Esophagus muscularis mucosa (tissue), 4 donors: ENCODE measurements around the gene CA12. TPM values are rescaled to one million over a fixed set of nuclear protein-coding genes. Genes with fewer than 3 reads are reported as not detected.
"Not testable (repeated sequence)": the region's sequence is repeated elsewhere in the genome, so short reads cannot be mapped to it uniquely, and the experiment has no call there.

Experiments
- DNase-seq: peaks from one replicate; pipeline ENCODE4 v3.0.0-alpha.2; 2017; ENCODE audit errors: extremely low spot score
- H3K27ac ChIP-seq, 4 donors: fragments of 200-600 bp; sonication (generic); replicated peaks in 1 of 4; 1 replicate in 3 of 4; 2 replicates in 1 of 4; pipeline ENCODE4 v1.5.1; 2016 to 2019; ENCODE audit warnings: mild to moderate bottlenecking in 1 of 4
- H3K27me3 ChIP-seq, 4 donors: fragments of 200-600 bp; sonication (generic); one replicate each; pipeline versions ENCODE4 v1.5.1 to v1.6.0; 2016 to 2019
- H3K36me3 ChIP-seq, 4 donors: fragments of 200-600 bp; sonication (generic); one replicate each; pipeline ENCODE4 v1.5.1; 2016 to 2019
- H3K4me1 ChIP-seq, 4 donors: fragments of 200-600 bp; sonication (generic); one replicate each; pipeline ENCODE4 v1.5.1; 2016 to 2019
- H3K4me3 ChIP-seq, 4 donors: fragments of 200-600 bp; sonication (generic); 1 replicate in 2 of 4; 2 replicates in 2 of 4; pipeline ENCODE4 v1.5.1; 2016 to 2019; ENCODE audit warnings: mild to moderate bottlenecking in 4 of 4, moderate library complexity in 1 of 4
- H3K9me3 ChIP-seq, 4 donors: fragments of 200-600 bp; sonication (generic); 1 replicate in 3 of 4; 2 replicates in 1 of 4; pipeline ENCODE4 v1.5.1; 2016 to 2019
- CTCF ChIP-seq, 3 experiments: fragments of 200-600 bp in 2 of 3; fragments of 450-650 bp in 1 of 3; sonication (generic) in 2 of 3; IDR thresholded peaks; one replicate each; pipeline ENCODE4 v1.5.1; 2017 to 2019; ENCODE audit warnings: antibody characterized with exemption in 3 of 3, mild to moderate bottlenecking in 2 of 3, moderate library complexity in 1 of 3
- EP300 ChIP-seq: sonication (generic); formaldehyde crosslinking; IDR thresholded peaks from one replicate; pipeline ENCODE4 v1.6.1; 2017; ENCODE audit warnings: antibody characterized with exemption
- POLR2A ChIP-seq: fragments of 450-650 bp; IDR thresholded peaks from one replicate; pipeline ENCODE4 v1.6.1; 2017; ENCODE audit warnings: antibody characterized with exemption, moderate library complexity, mild to moderate bottlenecking, low read depth
- POLR2AphosphoS5 ChIP-seq, 2 donors: sonication (generic); formaldehyde crosslinking; IDR thresholded peaks; one replicate each; pipeline ENCODE4 v1.6.1; 2017; ENCODE audit warnings: antibody characterized with exemption in 2 of 2
- WGBS: methylation state at CpG from one replicate; pipeline ENCODE4 v1.1.5; 2018; 5-methylcytosine and 5-hydroxymethylcytosine counted together
- intact Hi-C: fragments of 100-400 bp; cut with DNase I; formaldehyde crosslinking; loops from one replicate; pipeline ENCODE4 v1.15.1; 2023
- total RNA-seq, 4 donors: library from RNA; depleted of rRNA; stranded (reverse); fragments of >200 nt; gene quantifications; one replicate each; pipeline versions ENCODE4 v1.1.0 to v1.2.1, GENCODE V29; 2016

Gene CA12
- total RNA-seq, 4 donors from 2014 or later = 2.3 to 14.5 (median 6.0) TPM

- intact Hi-C loops = no loop called here
- H3K4me3 ChIP-seq = no peak overlapping the region
- over 99% methylated on average over 4 of the region's 4 CpGs for WGBS
- H3K27me3 ChIP-seq = no peaks in the 10 kb centered on the region
- TF ChIP-seq POLR2A (no peak), POLR2AphosphoS5 (IDR thresholded peaks at IDR 0.05) (no peak), EP300 (no peak), CTCF (IDR thresholded peaks at IDR 0.05) (no peak)
- H3K9me3 ChIP-seq = no peaks in the 10 kb centered on the region
- DNase-seq = no peak
- peaks cover 0 to 10% (median 7%) of the 10 kb centered on the region in 4 donors for H3K4me1 ChIP-seq
- H3K27ac ChIP-seq = no peak overlapping the region
- H3K36me3 ChIP-seq = no peaks in the 10 kb centered on the region
Observed at GRCh38 chr15:63417721-63418120, 36.1 kb upstream of the CA12 start.

GRCh38 chr15:63417274-63417673 is 35.6 kb upstream of the CA12 start:
- H3K4me1 ChIP-seq, H3K27me3 ChIP-seq, H3K9me3 ChIP-seq, intact Hi-C loops, H3K27ac ChIP-seq, H3K4me3 ChIP-seq, H3K36me3 ChIP-seq, DNase-seq: not testable (repeated sequence)
- 97% methylated on average over 21 of the region's 21 CpGs for WGBS

GRCh38 chr15:63414474-63415120 is 33.0 kb upstream of the CA12 start:
- 90% methylated on average over 7 of the region's 7 CpGs for WGBS
- H3K4me3 ChIP-seq = no peak overlapping the region
- H3K9me3 ChIP-seq = no peaks in the 10 kb centered on the region
- intact Hi-C loops = no loop called here
- DNase-seq = no peak
- H3K4me1 ChIP-seq = peaks cover 0 to 10% (median 7%) of the 10 kb centered on the region in 4 donors
- TF ChIP-seq CTCF (IDR thresholded peaks at IDR 0.05) = no peak
- no peak for TF ChIP-seq POLR2A
- no peak for TF ChIP-seq POLR2AphosphoS5 (IDR thresholded peaks at IDR 0.05)
- TF ChIP-seq EP300 = no peak
- H3K36me3 ChIP-seq = no peaks in the 10 kb centered on the region
- H3K27me3 ChIP-seq = no peaks in the 10 kb centered on the region
- H3K27ac ChIP-seq = no peak overlapping the region

- no peaks in the 10 kb centered on the region for H3K36me3 ChIP-seq
- H3K27ac ChIP-seq = no peak overlapping the region
- no peak for TF ChIP-seq POLR2AphosphoS5 (IDR thresholded peaks at IDR 0.05)
- TF ChIP-seq POLR2A = no peak
- TF ChIP-seq CTCF (IDR thresholded peaks at IDR 0.05) = no peak
- TF ChIP-seq EP300 = no peak
- H3K4me1 ChIP-seq = no peaks in the 10 kb centered on the region
- intact Hi-C loops = no loop called here
- H3K27me3 ChIP-seq = no peaks in the 10 kb centered on the region
- no peaks in the 10 kb centered on the region for H3K9me3 ChIP-seq
- WGBS = 87% methylated on average over 7 of the region's 7 CpGs
- no peak overlapping the region for H3K4me3 ChIP-seq
- no peak for DNase-seq
Observed at GRCh38 chr15:63412551-63412950, 30.9 kb upstream of the CA12 start.

GRCh38 chr15:63411866-63412265 is 30.2 kb upstream of the CA12 start:
- intact Hi-C loops = no loop called here
- no peak for TF ChIP-seq EP300
- no peak for TF ChIP-seq CTCF (IDR thresholded peaks at IDR 0.05)
- TF ChIP-seq POLR2AphosphoS5 (IDR thresholded peaks at IDR 0.05) = no peak
- TF ChIP-seq POLR2A = no peak
- Histone ChIP-seq H3K4me1 (no peaks in the 10 kb centered on the region), H3K27me3 (no peaks in the 10 kb centered on the region), H3K4me3 (no peak overlapping the region), H3K36me3 (no peaks in the 10 kb centered on the region), H3K9me3 (no peaks in the 10 kb centered on the region), H3K27ac (no peak overlapping the region)
- DNase-seq = no peak
- 73% methylated on average over 4 of the region's 4 CpGs for WGBS
